Stimulated activated CD4-positive, alpha-beta T cell treated with anti-CD3 and anti-CD28 coated beads, Interleukin-12 subunit alpha, Interleukin-12 subunit beta, amount 100 ng/mL, for 24 hours (primary cell): Measurements from ENCODE around the gene LMF1.

Source experiments
- DNase-seq, 2 experiments: peaks; one replicate each; pipeline ENCODE4 v3.0.0-alpha.2; 2020; ENCODE audit warnings: low read depth in 2 of 2

Gene LMF1

DNA sequence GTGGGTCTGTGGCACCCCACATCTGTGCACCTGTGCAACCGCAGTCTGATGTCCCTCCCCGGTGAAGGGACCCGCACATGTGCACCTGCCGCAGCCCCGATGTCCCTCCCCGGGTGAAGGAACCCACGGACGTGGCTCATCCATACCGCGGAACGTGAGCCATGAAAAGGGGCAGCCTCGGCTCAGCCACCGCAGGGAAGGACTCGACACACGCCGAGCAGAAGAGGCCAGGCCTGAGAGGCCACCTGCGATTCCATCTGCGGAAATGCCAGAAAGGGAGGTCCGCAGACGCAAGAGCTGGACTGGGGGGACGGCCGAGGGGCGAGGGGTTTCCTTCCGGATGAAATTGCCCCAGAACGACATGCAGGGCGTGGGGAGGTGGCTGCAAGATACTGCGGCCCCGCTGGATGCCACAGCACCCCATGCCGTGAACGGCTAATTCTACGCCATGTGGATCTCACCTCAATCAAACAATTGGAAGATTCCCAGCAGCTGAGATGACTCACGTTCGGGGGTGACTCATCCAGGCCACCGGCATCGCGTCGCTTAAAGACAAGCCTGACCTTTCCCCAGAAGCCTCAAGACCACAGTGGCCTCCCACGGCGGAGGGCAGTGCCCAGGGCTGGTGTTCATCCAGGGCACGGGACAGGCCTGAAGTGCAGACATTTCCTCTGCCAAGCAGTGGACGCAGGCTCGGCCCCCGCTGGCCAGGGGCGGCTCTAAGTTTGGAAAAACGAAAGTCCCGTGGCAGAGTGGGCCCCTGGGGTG, 31.8 kb upstream of the LMF1 start:
- DNase-seq: peak; percentile 52 to 85

- DNase-seq: no peak
These were observed 30.3 kb upstream of the LMF1 start for GRCh38 chr16:1001096-1001495.

DNA sequence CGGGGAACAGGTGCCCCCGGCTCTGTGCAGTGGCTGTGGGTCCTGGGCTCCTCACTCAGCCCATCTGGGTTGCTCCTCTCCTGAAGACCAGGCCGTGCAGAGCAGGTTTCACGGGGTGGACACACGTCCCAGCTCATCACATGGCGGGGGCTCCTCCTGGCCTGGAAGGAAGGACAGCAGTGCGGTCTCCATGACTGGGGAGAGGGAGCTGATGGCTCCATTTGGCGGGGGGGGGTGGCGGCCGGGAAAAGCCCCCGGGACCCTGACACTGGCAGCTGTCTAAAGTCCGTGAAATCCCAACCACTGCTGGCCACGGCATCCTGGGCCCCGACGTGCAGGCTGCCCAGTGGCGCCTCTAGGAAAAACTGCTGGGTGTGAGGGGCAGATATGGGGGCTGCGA, 29.8 kb upstream of the LMF1 start:
- DNase-seq: no peak

- no peak for DNase-seq
These were observed 28.9 kb upstream of the LMF1 start for GRCh38 chr16:999677-1000076.

GRCh38 chr16:998615-999014, 27.8 kb upstream of the LMF1 start:
- no peak for DNase-seq

DNA sequence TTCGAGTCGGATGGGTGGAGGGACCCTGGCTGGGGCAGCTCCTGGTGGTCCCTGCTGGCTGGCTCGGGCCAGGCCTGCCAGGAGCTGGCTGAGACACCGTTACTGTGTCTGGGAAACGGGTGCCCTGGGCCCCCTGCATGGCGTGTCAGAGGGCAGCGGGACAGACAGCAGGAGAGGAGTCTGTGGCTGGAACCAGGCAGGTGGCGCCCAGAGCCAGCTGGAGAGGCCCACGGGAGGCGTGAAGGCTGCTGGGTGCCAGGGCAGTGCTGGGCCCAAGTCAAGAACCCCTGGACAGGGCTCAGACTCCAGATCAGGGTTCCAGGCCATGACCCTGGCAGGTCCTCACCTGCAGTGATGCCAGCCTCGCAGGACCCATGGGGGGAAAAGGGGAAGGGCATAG, 27.4 kb upstream of the LMF1 start:
- DNase-seq: no peak

DNA sequence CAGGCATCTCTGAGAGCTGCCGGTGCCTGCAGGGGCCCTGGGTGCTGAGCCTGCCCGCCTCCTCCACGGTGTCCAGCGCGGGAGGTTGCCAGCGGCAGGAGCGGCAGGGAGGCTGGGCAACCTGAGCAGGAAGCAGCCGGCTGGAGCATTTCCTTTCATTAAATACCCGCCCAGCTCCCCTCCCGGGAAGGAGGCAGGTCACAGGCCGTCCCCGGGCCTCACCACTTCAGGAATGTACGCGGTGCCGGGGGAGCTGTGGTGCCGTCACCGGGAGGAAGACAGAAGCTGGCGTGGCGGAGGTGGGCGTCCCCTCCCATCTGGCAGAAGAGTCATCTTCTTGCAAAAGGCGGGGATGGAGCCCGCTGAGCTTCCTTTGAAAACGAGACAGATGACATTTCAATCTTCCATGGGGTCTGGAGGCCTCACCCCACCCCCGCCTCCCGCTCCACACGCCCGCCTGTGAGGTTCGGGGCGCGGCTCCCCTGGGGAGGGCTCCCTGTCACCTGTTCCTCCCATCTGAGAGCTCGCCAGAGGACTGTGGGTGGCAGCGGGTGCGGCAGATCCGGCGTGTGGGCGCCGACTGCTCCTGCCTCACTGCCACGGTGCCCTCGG, 26.8 kb upstream of the LMF1 start:
- DNase-seq: peak in 1 of 2 experiments; percentile 51

DNA sequence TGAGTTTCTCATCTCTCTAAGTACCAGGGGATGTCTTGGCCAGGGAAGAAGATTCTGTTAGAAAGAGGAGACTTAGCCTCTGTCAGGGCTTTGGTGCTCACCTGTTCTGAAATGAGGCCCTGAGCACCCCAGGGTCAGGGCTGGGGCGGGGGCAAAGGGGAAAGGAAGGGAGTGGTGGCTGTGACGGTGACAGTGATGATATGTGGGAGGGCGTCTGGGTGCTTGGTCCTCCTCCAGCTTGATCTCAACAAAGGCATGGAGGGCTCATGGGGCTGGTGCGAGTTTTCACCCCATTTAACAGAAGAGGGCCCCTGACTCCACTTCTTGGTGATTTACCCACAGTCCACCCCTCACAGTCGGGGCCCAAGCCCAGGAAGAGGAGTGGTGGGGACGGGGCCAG, 25.9 kb upstream of the LMF1 start:
- DNase-seq: no peak

- DNase-seq: no peak
These were observed 25.0 kb upstream of the LMF1 start for GRCh38 chr16:995783-996182.

GRCh38 chr16:995087-995486, 24.3 kb upstream of the LMF1 start:
- DNase-seq: no peak

GRCh38 chr16:993731-994130, 22.9 kb upstream of the LMF1 start:
- no peak for DNase-seq

GRCh38 chr16:991773-992172, 21.0 kb upstream of the LMF1 start:
- DNase-seq: no peak

DNA sequence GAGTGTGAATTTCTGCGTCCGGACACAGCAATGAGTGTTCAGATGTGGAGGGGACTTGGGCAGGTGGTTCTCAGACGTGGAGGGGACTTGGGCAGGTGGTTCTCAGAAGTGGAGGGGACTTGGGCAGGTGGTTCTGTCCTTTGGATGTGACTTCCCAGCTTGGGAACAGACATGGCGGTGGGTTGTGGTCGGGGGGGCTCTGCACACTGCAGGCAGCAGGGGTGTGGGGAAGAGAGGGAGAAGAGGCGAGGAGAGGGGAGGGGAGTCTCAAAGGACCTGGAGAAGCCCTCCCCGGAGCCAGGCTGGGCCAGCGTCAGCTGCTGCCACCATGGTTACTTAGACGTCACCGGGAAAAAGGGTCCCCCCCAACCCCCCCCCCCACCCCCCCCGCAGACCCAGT, 20.6 kb upstream of the LMF1 start:
- DNase-seq: no peak

DNA sequence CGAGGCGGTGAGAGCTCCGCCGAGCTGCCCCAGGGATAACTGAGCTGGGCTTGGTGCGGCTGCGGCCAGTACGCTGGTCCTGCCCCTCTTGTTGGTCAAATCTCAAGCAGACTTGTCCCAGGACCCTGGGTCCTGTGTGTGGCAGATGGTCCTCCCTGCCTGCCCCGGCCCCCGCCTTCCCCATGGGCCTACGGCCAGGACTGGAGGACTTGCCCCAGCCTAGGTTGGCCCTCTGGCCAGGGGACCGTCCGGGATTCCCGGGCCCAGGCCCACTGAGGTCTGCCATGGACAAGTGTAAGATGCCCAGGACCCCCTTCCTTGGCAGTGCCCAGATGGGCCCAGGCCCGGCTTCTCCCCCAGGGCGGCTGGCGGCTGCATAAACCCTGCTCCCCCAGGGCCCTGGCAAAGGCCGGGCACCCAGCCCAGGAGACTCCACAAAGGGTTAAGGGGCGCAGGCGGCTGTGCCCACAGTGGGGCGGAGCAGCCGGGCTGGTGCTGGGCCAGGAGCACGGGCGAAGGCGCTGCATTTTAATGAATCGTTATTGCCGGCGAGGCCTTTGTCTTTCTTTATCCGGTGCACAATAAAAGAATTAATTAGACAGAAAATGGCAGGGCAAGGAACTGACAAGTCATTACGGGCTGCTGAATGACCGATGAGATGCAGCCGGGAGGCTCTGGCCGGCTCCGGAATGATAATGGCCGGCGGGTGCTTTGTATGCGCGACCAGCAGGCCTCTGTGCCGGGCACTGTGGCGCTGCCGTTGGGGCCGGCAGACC, 19.9 kb upstream of the LMF1 start:
- no peak for DNase-seq

DNA sequence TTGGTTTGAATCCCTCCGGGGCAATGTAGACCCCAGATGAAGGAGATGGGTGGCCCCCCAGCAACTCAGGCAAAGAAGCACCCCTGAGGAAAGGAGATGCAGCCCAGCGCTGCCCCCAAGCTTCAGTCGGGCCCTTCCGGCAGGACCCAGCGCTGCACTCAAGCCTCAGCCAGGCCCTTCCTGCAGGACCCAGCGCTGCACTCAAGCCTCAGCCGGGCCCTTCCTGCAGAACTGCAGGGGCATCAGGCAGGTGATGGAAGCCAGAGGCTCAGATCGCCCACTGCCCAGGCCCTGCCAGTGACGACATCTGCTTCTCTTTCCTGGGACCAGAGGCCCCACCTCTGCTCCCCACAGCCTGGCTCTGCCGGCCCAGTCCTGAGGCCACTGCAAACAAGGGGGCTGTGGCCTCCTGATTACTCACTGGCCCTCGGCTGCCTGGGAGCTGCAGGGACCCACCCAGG, 18.6 kb upstream of the LMF1 start:
- no peak for DNase-seq

DNA sequence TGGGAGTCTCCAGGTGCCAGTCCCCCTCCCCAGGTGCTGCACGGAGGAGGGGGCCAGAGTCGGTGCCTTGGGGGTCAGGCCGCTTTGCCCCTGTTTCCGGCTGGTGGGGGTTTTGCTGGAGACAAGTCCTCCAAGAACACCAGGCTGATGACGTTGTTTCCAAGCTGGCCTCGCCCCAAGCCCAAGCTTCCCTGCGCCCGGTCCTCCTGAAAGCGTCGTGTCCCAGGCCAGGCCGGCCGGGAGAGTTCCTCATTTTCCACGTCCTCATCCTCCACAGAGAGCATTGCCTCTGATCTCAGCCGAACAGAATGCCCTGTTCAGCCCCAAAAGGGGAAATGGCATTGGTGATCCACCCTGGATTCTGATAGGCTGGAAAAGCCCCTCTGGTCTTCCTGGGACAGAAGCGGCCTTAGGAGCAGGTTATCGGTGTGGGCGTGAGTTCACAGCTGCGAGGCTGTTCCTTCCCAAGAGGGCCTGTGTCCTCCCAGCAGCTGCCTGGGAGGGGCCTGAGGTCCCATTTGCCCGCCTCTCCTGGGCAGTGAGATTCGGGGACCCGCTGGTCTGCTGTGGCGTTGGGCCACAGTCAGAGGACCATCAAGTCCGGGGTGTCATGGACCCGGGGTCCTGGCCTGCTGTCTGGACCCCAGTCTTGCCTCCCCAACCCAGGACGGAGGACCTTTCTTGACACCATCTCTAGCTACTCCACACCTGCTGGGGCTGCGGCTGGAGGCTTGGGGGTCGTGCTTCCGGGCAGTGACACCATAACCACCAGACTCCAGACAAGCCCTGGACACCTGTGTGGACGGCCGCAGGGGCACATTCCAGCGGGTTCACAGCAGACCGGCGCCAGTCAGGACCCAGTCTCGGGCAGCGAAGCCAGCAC, 17.9 kb upstream of the LMF1 start:
- DNase-seq: no peak

DNA sequence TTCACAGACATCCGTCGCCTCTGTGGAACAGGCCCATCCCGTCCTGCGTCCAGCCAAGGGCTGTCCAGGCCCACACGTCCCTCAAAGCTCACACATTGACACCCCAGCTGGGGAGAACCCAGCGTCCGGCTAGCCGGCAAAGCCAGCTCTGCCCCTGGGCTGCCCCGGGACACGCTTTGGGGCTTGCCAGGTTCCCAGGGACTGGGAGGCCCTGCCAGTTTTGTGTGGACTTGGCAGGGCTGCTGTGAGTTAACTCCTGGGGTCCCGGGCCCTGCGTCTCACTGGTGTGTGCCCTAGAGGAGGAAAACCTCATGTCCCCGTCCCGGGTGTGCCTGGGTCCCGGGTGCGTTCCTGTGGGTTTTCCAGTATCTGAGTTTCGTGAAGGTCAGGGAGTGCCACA, 17.1 kb upstream of the LMF1 start:
- no peak for DNase-seq

GRCh38 chr16:986925-987582, 16.3 kb upstream of the LMF1 start:
- no peak for DNase-seq

DNA sequence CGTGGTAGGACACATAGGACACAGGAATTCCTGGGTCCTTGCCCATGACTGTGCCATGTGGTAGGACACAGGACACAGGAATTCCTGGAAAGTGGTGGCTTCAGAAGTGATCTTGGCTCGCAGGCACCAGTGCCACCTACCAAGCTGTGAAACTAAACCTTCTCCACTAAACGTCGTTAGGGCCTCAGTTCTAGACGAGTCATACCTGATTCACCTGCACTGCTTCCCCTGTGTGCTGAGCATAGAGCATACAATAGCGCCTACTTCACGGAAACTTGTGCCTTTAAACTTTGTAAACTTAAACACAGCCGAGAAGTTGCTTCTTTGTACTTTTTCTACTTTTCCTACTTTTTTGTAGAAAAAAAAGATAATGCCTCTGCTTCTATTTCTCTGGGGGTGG, 15.6 kb upstream of the LMF1 start:
- DNase-seq: no peak

DNA sequence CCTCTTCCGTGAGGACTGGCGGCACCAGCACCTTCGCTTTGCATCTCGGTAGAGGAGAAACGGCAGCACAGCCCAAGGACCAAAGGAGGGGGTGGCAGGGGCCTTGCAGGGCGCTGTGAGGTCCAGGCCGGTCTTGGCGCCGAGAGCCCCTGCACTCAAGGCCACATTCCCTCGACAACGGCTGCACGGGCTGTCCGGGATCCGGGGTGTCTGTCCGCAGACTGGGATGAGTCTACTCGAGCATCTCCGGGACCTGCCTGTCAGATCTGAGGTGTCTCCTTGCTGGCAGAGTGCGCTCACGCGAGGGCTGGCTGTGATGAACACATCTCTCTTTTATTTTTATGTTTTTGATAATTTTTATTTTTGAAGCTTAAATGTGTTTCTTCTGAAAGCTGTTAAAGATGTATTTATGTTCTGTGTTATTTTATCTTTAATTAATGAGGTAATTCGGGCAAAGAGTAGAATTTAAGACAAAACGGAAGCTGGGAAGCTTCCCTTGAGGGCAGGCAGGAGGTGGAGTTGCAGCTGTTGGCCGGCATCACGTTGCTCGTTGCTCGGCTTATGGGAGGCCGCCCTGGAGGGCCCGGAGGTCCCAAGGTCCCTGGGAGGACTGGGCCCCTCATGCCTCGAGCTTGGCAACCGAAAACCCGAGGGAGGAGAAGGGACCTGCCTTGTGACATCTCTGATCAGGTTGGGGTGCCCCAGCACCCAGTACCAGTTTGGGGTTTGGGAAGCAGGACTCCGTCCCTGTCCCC, 15.0 kb upstream of the LMF1 start:
- DNase-seq: no peak
